ENCODE measurements around the gene SETDB2.

DNA sequence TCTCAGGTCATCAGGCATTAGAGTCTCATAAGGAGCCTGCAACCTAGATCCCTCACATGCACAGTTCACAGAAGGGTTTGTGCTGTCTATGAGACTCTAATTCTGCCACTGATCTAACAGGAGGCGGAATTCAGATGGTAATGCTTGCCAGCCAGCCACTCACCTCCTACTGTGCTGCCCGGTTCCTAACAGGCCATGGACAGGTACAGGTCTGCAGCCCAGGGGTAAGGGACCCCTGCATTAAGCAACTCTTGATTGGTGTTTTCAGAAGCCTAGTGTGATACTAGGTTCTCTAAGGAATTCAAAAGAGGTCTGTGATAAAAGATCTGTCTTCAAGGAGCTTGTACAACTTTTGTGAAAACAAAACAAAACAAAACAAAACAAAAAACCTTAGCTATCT lies 31.3 kb upstream of the SETDB2 start:
- TF ChIP-seq CTCF (IDR thresholded peaks at IDR 0.05; ENCODE audit: poor library complexity, severe bottlenecking) (no peak), MXI1 (conservative IDR thresholded peaks at IDR 0.05; ENCODE audit: poor library complexity, severe bottlenecking) (no peak), EZH2 (IDR thresholded peaks at IDR 0.05; ENCODE audit: borderline replicate concordance, insufficient read depth, low read length, poor library complexity, severe bottlenecking) (no peak), REST (IDR thresholded peaks at IDR 0.05; ENCODE audit: borderline replicate concordance) (no peak), TAF1 (IDR thresholded peaks at IDR 0.05; ENCODE audit: low read depth) (no peak)
